Stimulated activated CD4-positive, alpha-beta T cell treated with anti-CD3 and anti-CD28 coated beads, Interleukin-12 subunit alpha, Interleukin-12 subunit beta, amount 100 ng/mL, for 48 hours (primary cell): ENCODE measurements around the gene PDCD7.
A peak's percentile ranks its signal among the peaks of the same experiment; 100 is the strongest.
"Not testable (repeated sequence)": the region's sequence is repeated elsewhere in the genome, so short reads cannot be mapped to it uniquely, and the experiment has no call there.

Experiments
- DNase-seq, 3 donors: peaks; one replicate each; pipeline ENCODE4 v3.0.0-alpha.2; 2020; ENCODE audit warnings: low read depth in 2 of 3, low spot score in 1 of 3

The PDCD7 gene

GRCh38 chr15:65133548-65134200, at the start of gene PDCD7:
Gene PDCD7, minus strand, starts transcription at chr15:65133808. Its CDS starts 27 bp downstream, at chr15:65133781.
- DNase-seq = peak; percentile 64 to 76 (median 71)

DNA sequence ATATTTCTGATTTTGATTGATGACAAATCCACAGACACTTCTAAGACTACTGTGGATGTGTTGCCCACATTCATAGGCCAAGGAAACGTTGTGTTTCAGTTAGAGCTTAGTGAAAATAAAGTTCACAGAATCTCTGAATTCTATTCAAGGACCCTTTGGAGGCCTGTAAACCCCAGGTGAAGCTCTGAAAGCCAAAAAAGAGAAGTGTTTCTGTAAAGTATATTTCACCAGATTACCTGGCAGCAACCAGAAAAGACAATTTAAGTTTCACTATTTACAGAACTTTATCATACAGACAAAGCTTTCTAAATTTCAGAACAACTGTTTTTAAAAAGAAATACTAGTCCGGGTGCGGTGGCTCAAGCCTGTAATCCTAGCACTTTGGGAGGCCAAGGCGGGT, 48.9 kb upstream of the PDCD7 start:
- DNase-seq = no peak

DNA sequence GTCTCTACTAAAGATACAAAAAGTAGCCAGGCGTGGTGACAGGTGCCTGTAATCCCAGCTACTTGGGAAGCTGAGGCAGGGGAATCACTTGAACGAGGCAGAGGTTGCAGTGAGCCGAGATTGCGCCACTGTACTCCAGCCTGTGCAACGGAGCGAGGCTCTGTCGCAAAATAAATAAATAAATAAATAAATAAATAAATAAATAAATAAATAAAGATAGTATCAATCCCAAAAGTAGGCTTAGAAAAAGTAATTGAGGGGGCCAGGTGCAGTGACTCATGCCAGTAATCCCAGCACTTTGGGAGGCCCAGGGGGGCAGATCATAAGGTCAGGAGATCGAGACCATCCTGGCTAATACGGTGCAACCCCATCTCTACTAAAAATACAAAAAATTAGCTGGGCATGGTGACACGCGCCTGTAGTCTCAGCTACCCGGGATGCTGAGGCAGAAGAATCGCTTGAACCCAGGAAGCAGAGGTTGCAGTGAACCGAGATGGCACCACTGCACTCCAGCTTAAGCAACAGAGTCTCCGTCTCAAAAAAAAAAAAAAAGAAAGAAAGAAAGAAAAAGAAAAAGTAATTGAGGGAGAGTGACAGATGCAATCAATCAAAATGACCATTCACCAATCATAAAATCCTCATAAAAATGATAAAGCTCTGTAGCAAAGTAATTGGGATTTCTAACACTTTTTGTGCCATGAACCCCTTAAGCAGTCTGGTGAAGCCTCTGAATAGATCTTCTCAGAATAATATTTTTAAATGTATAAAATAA, 48.2 kb upstream of the PDCD7 start:
- not testable (repeated sequence) for DNase-seq

- no peak for DNase-seq
These were observed 46.6 kb upstream of the PDCD7 start for GRCh38 chr15:65180167-65180566.

- DNase-seq = no peak
These were observed 44.3 kb upstream of the PDCD7 start for GRCh38 chr15:65177901-65178300.

DNA sequence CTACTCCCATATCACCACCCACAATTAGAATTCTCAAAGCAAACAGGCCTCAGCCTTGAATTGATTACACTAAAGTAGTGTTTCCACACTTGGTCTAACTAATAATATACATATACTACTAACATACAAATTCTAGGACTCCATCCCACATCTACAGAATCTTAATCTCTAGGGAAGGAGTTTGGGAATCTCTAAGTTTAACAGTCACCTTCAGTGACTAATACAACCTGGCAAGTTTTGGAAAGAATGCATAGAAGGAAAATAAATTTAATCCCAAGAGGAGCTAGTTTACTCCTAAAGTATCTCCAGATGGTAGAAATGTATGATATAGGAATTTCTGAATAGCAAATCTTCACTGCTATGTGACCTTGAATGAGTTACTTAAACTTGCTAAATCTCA, 42.4 kb upstream of the PDCD7 start:
- DNase-seq = no peak

DNA sequence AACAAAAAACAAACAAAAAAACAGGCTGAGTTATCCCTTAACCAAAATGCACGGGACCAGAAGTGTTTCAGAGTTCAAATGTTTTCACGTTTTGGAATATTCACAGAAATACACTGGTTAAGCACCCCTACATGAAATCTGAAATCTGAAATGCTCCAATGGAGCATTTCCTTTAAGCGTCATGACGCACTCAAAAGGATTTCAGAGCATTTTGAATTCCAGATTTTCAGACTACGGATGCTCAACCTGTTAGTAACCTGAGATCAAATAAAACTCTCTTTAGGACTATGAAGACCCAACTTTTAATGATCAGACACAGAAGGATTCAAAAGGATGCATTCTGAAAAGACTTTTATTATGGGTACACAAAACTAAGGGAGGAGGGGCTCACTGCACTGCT, 41.9 kb upstream of the PDCD7 start:
- no peak for DNase-seq

DNA sequence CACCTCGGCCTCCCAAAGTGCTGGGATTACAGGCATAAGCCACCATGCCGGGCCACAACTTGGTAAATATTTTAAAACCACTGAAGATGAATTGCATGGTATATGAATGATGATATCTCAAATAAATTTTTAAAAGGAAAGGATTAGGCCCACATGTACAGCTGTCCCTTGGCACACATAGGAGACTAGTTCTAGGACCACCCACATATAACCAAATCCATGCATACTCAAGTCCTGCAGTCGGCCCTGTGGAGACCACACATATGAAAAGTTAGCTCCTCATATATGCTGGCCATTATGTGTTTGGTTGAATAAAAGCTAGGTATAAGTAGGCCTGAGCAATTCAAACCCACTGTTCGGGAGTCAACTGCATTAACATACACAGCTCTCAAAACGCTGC, 40.9 kb upstream of the PDCD7 start:
- no peak for DNase-seq

DNA sequence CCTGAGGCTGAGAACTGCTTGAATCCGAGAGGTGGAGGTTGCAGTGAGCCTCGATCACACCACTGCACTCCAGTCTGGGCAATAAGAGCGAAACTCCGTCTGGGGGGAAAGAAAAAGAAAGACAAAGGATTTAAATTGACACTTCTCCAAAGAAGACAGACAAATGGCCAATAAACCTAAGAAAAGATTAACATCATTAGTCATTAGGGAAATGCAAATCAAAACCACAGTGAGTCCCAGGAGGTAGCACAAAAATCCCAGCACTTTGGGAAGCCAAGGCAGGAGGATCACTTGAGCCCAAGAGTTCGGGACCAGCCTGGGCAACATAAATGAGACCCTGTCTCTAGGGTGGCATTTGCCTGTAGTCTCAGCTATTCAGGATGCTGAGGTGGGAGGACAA, 38.9 kb upstream of the PDCD7 start:
- DNase-seq = no peak

- no peak for DNase-seq
These were observed 37.8 kb upstream of the PDCD7 start for GRCh38 chr15:65171428-65171827.

DNA sequence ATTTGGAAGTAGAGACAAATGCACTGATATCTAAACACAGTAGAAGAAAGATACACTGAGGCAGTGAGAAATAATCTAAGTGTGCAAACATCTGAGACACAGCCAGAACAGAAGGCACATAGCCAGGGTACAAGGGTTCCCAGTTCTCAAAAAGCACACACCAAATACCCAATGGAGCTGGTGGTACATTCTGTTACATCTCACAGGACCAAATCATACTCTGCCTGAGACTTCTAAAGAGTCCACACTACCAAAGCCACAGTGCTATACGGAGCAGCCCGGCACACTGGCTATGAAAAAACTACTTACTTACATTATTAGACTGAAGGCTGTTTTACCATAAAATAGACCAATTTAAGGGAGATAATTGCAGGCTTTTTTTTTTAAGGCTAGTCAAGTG, 32.3 kb upstream of the PDCD7 start:
- DNase-seq = no peak

- no peak for DNase-seq
These were observed 30.5 kb upstream of the PDCD7 start for GRCh38 chr15:65164139-65164538.

DNA sequence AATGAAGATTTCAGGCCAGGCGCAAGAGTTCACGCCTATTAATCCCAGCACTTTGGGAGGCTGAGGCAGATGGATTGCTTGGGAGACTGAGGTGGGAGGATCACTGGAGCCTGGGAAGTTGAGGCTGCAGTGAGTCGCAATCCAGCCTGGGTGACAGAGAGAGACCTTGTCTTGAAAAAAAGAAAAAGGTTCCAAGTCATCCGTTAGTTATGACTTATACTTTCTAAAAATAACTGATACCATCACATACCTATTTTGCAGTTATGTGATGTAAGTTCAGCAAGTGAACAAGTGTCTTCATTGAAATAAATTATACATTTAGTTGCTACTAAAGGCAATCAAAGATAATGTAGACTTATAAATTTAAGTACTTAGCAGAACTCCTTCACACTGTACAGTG, 29.4 kb upstream of the PDCD7 start:
- no peak for DNase-seq

GRCh38 chr15:65156692-65157091, 23.1 kb upstream of the PDCD7 start:
- DNase-seq = no peak

DNA sequence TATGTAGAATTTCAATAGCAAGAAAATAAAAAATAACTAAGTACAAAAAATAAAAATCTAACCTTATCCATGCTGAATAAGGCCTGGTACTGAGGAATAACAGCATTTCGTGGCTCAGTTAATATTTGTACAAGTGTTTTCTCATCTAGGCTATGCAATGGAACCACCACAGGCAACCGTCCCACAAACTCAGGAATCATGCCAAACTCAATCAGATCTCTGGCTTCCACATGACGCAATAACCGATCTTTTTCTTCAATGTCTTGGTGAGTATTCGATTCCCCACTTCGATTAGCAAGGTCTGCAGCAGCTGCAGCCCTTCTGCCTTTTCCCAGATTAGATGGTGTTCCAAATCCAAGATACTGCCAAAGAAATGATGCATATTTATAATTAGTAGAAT, 21.1 kb upstream of the PDCD7 start:
- no peak for DNase-seq

- DNase-seq = no peak
These were observed 14.3 kb upstream of the PDCD7 start for GRCh38 chr15:65147902-65148301.

DNA sequence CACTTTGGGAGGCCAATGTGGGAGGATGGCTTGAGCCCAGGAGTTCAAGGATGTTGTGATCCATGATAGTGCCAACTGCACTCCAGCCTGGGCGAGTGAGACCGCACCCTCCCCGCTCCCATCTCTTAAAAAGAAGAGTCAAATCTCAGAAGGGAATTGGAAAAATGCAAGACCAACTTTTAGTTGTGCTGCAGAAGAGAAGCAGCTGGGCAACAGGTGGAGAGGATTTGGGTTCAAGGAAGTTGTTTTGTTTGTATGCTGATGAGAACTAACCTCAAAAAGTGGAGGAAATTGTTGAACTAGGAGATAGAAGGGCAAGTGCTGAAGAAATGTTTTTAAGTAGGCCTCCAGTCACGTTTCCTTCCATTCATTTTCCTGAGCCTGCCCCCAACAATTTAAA, 12.8 kb upstream of the PDCD7 start:
- DNase-seq = no peak

- not testable (repeated sequence) for DNase-seq
These were observed 5.0 kb upstream of the PDCD7 start for GRCh38 chr15:65138631-65139030.

GRCh38 chr15:65137893-65138292, 4.3 kb upstream of the PDCD7 start:
- DNase-seq = not testable (repeated sequence)

DNA sequence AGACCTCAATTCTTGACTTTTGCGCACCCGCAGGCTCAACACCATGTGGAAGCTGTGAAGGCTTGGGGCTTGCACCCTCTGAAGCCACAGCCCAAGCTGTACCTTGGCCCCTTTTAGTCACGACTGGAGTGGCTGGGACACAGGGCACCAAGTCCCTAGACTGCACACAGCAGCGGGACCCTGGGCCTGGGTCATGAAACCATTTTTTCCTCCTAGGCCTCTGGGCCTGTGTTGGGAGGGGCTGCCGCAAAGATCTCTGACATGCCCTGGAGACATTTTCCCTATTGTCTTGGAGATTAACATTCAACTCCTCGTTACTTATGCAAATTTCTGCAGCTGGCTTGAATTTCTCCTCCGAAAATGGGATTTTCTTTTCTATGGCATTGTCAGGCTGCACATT, 3.5 kb upstream of the PDCD7 start:
- DNase-seq = not testable (repeated sequence)

GRCh38 chr15:65134538-65134937, 930 bp upstream of the PDCD7 start:
- no peak for DNase-seq

DNA sequence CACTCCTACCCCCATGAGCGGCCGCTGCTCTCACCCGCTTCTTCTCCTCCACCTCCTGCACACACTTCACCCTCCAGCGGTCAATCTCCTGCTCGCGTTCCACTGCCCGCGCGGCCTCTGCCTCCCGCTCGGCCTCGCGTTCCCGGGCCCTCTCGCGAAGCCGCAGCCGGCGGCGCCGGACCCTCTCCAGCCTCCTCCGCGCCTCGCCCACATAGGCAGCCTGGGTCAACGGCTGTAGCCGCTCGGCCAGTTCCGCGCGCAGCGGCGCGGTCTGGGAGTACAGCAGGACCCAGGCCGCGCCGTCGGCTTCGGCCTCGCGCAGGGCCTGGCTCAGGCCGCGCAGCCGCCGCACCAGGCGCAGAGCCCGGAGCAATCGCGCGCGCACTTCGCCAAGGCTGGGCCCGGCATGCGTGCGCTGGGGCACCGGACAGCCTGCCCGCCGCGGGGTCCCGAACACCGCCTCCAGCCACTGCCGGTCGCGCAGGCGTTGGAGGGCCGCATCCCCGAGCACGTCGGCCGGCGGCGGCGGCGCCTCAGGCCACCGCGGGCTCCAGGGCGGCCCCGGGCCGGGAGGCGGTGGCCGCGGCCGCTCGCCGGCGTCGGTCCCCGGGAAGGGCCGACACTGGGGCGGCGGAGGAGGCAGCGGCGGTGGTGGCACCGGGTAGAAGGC, 595 bp downstream of the PDCD7 start:
- peak in 1 of 3 donors; percentile 21 for DNase-seq
